Mesendoderm (in vitro differentiated cells): ENCODE data around the gene SPSB1.
A peak's percentile ranks its signal among the peaks of the same experiment; 100 is the strongest.

Source experiments
- DNase-seq: peaks from one replicate; pipeline ENCODE4 v3.0.0; 2013
- H2AK5ac ChIP-seq: 2 replicates; pipeline ENCODE4 v1.6.1; 2013; ENCODE audit warnings: low read length, inconsistent platforms
- H2BK120ac ChIP-seq: 2 replicates; pipeline ENCODE4 v1.6.1; 2013; ENCODE audit warnings: low read depth, mild to moderate bottlenecking, low read length, moderate library complexity, mixed read lengths
- H2BK15ac ChIP-seq: replicated peaks from 2 replicates; pipeline ENCODE4 v1.6.1; 2013; ENCODE audit warnings: low read depth, mild to moderate bottlenecking, moderate library complexity
- H2BK5ac ChIP-seq: 2 replicates; pipeline ENCODE4 v1.6.1; 2013; ENCODE audit warnings: low read length, inconsistent platforms
- H3K18ac ChIP-seq: 2 replicates; pipeline ENCODE4 v1.6.1; 2013; ENCODE audit warnings: mild to moderate bottlenecking, low read length, mixed read lengths
- H3K23ac ChIP-seq: one replicate; pipeline ENCODE4 v1.6.1; 2013; ENCODE audit warnings: low read length
- H3K27ac ChIP-seq: 2 replicates; pipeline ENCODE4 v1.5.1; 2013; ENCODE audit warnings: low read depth, mild to moderate bottlenecking, inconsistent platforms, low read length, moderate library complexity
- H3K27me3 ChIP-seq: 2 replicates; pipeline ENCODE4 v1.6.1; 2013; ENCODE audit warnings: low read length, control low read depth, mild to moderate bottlenecking, inconsistent platforms; ENCODE audit not compliant: insufficient read depth, poor library complexity
- H3K36me3 ChIP-seq: 2 replicates; pipeline ENCODE4 v1.6.1; 2013; ENCODE audit warnings: low read length, inconsistent platforms; ENCODE audit not compliant: control insufficient read depth, insufficient read depth
- H3K4ac ChIP-seq: one replicate; pipeline ENCODE4 v1.6.1; 2013; ENCODE audit warnings: low read depth, mild to moderate bottlenecking, low read length, moderate library complexity
- H3K4me1 ChIP-seq: 2 replicates; pipeline ENCODE4 v1.6.1; 2013; ENCODE audit warnings: low read depth, low read length, inconsistent platforms; ENCODE audit not compliant: control insufficient read depth
- H3K4me2 ChIP-seq: 2 replicates; pipeline ENCODE4 v1.6.1; 2013; ENCODE audit warnings: low read length
- H3K4me3 ChIP-seq: 2 replicates; pipeline ENCODE4 v1.5.1; 2013; ENCODE audit warnings: mild to moderate bottlenecking, low read length
- H3K56ac ChIP-seq: one replicate; pipeline ENCODE4 v1.6.1; 2013; ENCODE audit warnings: low read length
- H3K79me1 ChIP-seq: 2 replicates; pipeline ENCODE4 v1.6.1; 2013; ENCODE audit warnings: low read length, inconsistent platforms
- H3K79me2 ChIP-seq: 2 replicates; pipeline ENCODE4 v1.6.1; 2013; ENCODE audit warnings: mild to moderate bottlenecking, low read length; ENCODE audit not compliant: control insufficient read depth, insufficient read depth
- H3K9ac ChIP-seq: 2 replicates; pipeline ENCODE4 v1.6.1; 2013; ENCODE audit warnings: low read length, inconsistent platforms
- H4K5ac ChIP-seq: one replicate; pipeline ENCODE4 v1.6.1; 2013; ENCODE audit warnings: low read length
- H4K8ac ChIP-seq: one replicate; pipeline ENCODE4 v1.6.1; 2013; ENCODE audit warnings: low read depth, mild to moderate bottlenecking, control low read depth, low read length, moderate library complexity
- WGBS: extraction: QIAGEN DNeasy Blood & Tissue Kit; methylation state at CpG from one replicate; pipeline ENCODE4 v1.1.7; 2013; ENCODE audit warnings: low lambda C conversion rate, missing lambda C conversion rate; ENCODE audit not compliant: insufficient coverage; ENCODE audit errors: extremely low coverage; 5-methylcytosine and 5-hydroxymethylcytosine counted together

The SPSB1 gene

GRCh38 chr1:9246215-9246614 lies 46.5 kb upstream of the SPSB1 start:
- H2BK120ac ChIP-seq, result no peak overlapping the region
- no peak overlapping the region for H3K4me3 ChIP-seq
- WGBS, result no CpG with 5 or more reads among the region's 5 CpGs
- H2AK5ac ChIP-seq, result no peak overlapping the region
- no peak overlapping the region for H3K4ac ChIP-seq
- no peak overlapping the region for H4K8ac ChIP-seq
- H3K27me3 ChIP-seq, result no peaks in the 10 kb centered on the region
- no peak overlapping the region for H3K9ac ChIP-seq
- no peak overlapping the region for H3K23ac ChIP-seq
- no peaks in the 10 kb centered on the region for H3K36me3 ChIP-seq
- no peak for DNase-seq
- H3K27ac ChIP-seq, result no peak overlapping the region
- H3K4me2 ChIP-seq, result no peak overlapping the region
- H2BK15ac ChIP-seq, result no peak overlapping the region
- H3K4me1 ChIP-seq, result no peaks in the 10 kb centered on the region
- no peak overlapping the region for H3K56ac ChIP-seq
- H3K79me2 ChIP-seq, result no peaks in the 10 kb centered on the region
- H4K5ac ChIP-seq, result no peak overlapping the region
- no peaks in the 10 kb centered on the region for H3K79me1 ChIP-seq
- H3K18ac ChIP-seq, result no peak overlapping the region
- no peak overlapping the region for H2BK5ac ChIP-seq

GRCh38 chr1:9246841-9247785 lies 45.6 kb upstream of the SPSB1 start:
- H3K18ac ChIP-seq, result no peak overlapping the region
- H2BK15ac ChIP-seq, result no peak overlapping the region
- H3K4me3 ChIP-seq, result no peak overlapping the region
- H3K27me3 ChIP-seq, result no peaks in the 10 kb centered on the region
- H4K8ac ChIP-seq, result no peak overlapping the region
- no peak overlapping the region for H3K4me2 ChIP-seq
- H3K79me2 ChIP-seq, result no peaks in the 10 kb centered on the region
- H2BK120ac ChIP-seq, result no peak overlapping the region
- no peaks in the 10 kb centered on the region for H3K36me3 ChIP-seq
- H2BK5ac ChIP-seq, result no peak overlapping the region
- H3K9ac ChIP-seq, result no peak overlapping the region
- H2AK5ac ChIP-seq, result no peak overlapping the region
- H3K4ac ChIP-seq, result no peak overlapping the region
- no peak overlapping the region for H3K56ac ChIP-seq
- H4K5ac ChIP-seq, result no peak overlapping the region
- no peaks in the 10 kb centered on the region for H3K4me1 ChIP-seq
- WGBS, result no CpG with 5 or more reads among the region's 41 CpGs
- DNase-seq, result no peak
- H3K79me1 ChIP-seq, result no peaks in the 10 kb centered on the region
- H3K27ac ChIP-seq, result no peak overlapping the region
- H3K23ac ChIP-seq, result no peak overlapping the region

DNA sequence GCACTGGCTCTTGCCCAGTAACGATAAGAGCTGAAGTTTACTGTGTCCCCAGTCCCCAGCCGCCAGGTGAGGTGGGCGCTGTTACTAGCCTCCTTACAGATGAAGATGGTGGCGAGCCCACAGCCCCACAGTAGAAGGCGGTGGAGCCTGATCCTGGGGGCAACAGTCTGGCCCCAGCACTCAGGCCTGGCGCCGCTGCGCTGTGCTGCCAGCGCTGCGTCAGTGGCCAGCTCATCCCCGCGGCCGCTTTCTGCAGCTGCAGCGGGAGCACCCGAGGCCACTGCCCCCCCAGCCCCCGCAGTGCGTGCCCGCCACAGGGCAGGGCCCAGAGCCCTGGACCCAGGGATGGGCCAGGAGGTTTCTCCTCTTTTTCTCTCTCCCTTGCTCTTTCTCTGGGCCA lies 44.8 kb upstream of the SPSB1 start:
- Histone ChIP-seq H4K5ac (no peak overlapping the region), H3K27me3 (no peaks in the 10 kb centered on the region), H3K4ac (no peak overlapping the region), H3K36me3 (no peaks in the 10 kb centered on the region), H2AK5ac (no peak overlapping the region), H3K56ac (no peak overlapping the region), H3K79me2 (no peaks in the 10 kb centered on the region), H3K79me1 (no peaks in the 10 kb centered on the region), H3K23ac (no peak overlapping the region), H2BK120ac (no peak overlapping the region), H2BK5ac (no peak overlapping the region), H3K27ac (no peak overlapping the region), H3K4me1 (no peaks in the 10 kb centered on the region), H4K8ac (no peak overlapping the region), H3K4me3 (no peak overlapping the region), H3K4me2 (no peak overlapping the region), H3K18ac (no peak overlapping the region), H2BK15ac (no peak overlapping the region), H3K9ac (no peak overlapping the region)
- no CpG with 5 or more reads among the region's 18 CpGs for WGBS
- DNase-seq, result no peak

DNA sequence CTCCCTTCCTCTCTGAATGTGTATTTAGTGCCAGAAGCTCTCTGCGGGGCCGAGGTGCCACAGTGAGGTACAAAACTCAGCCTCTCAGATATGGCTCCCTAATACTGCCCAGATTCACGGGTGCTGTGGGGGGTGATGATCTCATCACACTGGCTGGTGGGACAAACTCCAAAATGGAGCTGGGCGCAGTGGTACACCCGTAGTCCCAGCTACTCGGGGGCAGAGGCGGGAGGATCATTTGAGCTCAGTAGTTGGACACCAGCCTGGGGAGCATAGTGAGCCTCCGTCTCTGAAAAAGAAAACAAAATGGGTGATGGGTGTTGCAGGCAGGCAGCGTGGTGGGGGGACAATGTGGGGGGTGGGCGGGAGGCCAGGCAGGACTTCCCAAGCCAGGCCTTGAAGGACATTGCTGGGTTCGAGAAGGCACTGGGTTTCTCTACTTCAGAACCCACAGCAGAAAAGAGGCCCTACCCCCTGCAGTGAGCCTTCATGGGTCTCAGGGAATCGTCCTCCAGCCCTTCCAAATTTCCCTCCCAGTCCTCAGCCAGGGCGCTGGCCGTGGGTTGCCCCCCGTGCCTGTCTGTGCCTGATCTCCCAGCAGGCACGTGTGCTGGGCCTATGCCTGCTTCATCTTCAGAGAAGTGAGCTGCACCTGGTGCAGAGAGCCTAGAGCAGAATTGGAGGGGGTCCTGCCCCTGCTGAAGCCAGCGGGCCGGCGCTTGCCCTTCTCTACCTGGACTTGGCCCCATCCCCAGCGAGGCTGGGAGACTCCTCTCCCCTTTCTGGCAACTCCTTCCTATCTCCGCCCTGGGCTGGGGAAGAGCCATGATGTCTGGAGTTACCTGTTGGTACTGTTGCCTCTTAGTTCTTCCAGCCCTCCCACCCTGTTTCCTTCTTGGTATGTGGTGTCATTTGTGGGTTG lies 44.1 kb upstream of the SPSB1 start:
- no peak overlapping the region for H3K4me2 ChIP-seq
- DNase-seq, result no peak
- H2BK5ac ChIP-seq, result no peak overlapping the region
- H3K36me3 ChIP-seq, result no peaks in the 10 kb centered on the region
- peaks cover 2% of the 10 kb centered on the region for H3K4me1 ChIP-seq
- H3K23ac ChIP-seq, result no peak overlapping the region
- no peak overlapping the region for H4K8ac ChIP-seq
- H3K4me3 ChIP-seq, result no peak overlapping the region
- H3K27me3 ChIP-seq, result no peaks in the 10 kb centered on the region
- no peak overlapping the region for H2BK120ac ChIP-seq
- H4K5ac ChIP-seq, result no peak overlapping the region
- no peaks in the 10 kb centered on the region for H3K79me2 ChIP-seq
- no peak overlapping the region for H3K18ac ChIP-seq
- H3K4ac ChIP-seq, result no peak overlapping the region
- no peak overlapping the region for H3K27ac ChIP-seq
- WGBS, result no CpG with 5 or more reads among the region's 21 CpGs
- no peak overlapping the region for H2AK5ac ChIP-seq
- H3K79me1 ChIP-seq, result no peaks in the 10 kb centered on the region
- H3K56ac ChIP-seq, result no peak overlapping the region
- H2BK15ac ChIP-seq, result no peak overlapping the region
- H3K9ac ChIP-seq, result no peak overlapping the region

DNA sequence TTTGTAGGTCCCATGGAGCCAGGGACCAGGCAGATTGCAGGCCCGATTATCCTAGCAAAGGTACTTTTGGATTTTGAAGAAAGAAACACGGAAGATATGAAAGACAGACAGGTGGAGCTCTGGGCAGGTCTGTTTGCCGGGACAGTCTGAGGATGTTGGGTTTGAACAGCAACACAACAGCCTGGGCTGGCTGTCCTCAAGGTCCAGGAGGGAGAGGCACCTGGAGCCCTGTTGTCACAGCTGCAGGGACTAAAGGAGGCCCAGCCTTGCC lies 43.5 kb upstream of the SPSB1 start:
- H4K8ac ChIP-seq, result no peak overlapping the region
- H2BK15ac ChIP-seq, result no peak overlapping the region
- H3K79me1 ChIP-seq, result no peaks in the 10 kb centered on the region
- no peak overlapping the region for H3K23ac ChIP-seq
- H2AK5ac ChIP-seq, result no peak overlapping the region
- no peak overlapping the region for H3K4ac ChIP-seq
- peak overlapping the region; percentile 57 for H3K56ac ChIP-seq
- H3K27ac ChIP-seq, result no peak overlapping the region
- H2BK120ac ChIP-seq, result no peak overlapping the region
- no peak overlapping the region for H3K9ac ChIP-seq
- no peak for DNase-seq
- no peak overlapping the region for H2BK5ac ChIP-seq
- no peak overlapping the region for H3K4me3 ChIP-seq
- peaks cover 3% of the 10 kb centered on the region for H3K4me1 ChIP-seq
- WGBS, result no CpG with 5 or more reads among the region's 3 CpGs
- no peaks in the 10 kb centered on the region for H3K79me2 ChIP-seq
- H4K5ac ChIP-seq, result no peak overlapping the region
- no peak overlapping the region for H3K18ac ChIP-seq
- H3K36me3 ChIP-seq, result no peaks in the 10 kb centered on the region
- no peak overlapping the region for H3K4me2 ChIP-seq
- H3K27me3 ChIP-seq, result no peaks in the 10 kb centered on the region
